Endothelial cell (in vitro differentiated cells): ENCODE measurements around the gene ENOPH1. TPM values are rescaled to one million over a fixed set of nuclear protein-coding genes. Genes with fewer than 3 reads are reported as not detected.
"Not testable (repeated sequence)": the region's sequence is repeated elsewhere in the genome, so short reads cannot be mapped to it uniquely, and the experiment has no call there.

Source experiments
- DNase-seq: peaks from one replicate; pipeline ENCODE4 v3.0.0; 2021; ENCODE audit warnings: low spot score
- H3K27ac Mint-ChIP-seq: one replicate; pipeline ENCODE4 v1.8.0; 2021; ENCODE audit warnings: mixed read lengths, inconsistent platforms; ENCODE audit not compliant: unreplicated experiment
- H3K27me3 Mint-ChIP-seq: one replicate; pipeline ENCODE4 v1.8.0; 2021; ENCODE audit warnings: mild to moderate bottlenecking, moderate library complexity, mixed read lengths, inconsistent platforms; ENCODE audit not compliant: unreplicated experiment
- H3K36me3 Mint-ChIP-seq: one replicate; pipeline ENCODE4 v1.8.0; 2021; ENCODE audit warnings: mild to moderate bottlenecking, low read depth, mixed read lengths, inconsistent platforms; ENCODE audit not compliant: unreplicated experiment
- H3K4me1 Mint-ChIP-seq: one replicate; pipeline ENCODE4 v1.8.0; 2021; ENCODE audit warnings: mild to moderate bottlenecking, mixed read lengths, inconsistent platforms; ENCODE audit not compliant: unreplicated experiment
- H3K4me3 Mint-ChIP-seq: one replicate; pipeline ENCODE4 v1.8.0; 2021; ENCODE audit warnings: mild to moderate bottlenecking, mixed read lengths, inconsistent platforms; ENCODE audit not compliant: unreplicated experiment
- H3K9me3 Mint-ChIP-seq: one replicate; pipeline ENCODE4 v1.8.0; 2021; ENCODE audit warnings: mixed read lengths, inconsistent platforms; ENCODE audit not compliant: unreplicated experiment
- total RNA-seq: library from RNA; stranded (reverse); fragmentation: NEBNext Ultra II Directional; extraction: Animal tissue kit (Norgen Biotek cat#: 25700); gene quantifications from one replicate; pipeline ENCODE4 v1.2.1, GENCODE V29; 2021; ENCODE audit not compliant: unreplicated experiment
- TF ChIP-seq, protein P1 (sequence below): fragments of 200-600 bp; sonication (generic); IDR thresholded peaks from one replicate; pipeline ENCODE4 v1.5.0; 2021; ENCODE audit warnings: antibody characterized with exemption; ENCODE audit not compliant: unreplicated experiment

The ENOPH1 gene
- total RNA-seq, 1 donor from 2014 or later: 37.1 TPM

DNA sequence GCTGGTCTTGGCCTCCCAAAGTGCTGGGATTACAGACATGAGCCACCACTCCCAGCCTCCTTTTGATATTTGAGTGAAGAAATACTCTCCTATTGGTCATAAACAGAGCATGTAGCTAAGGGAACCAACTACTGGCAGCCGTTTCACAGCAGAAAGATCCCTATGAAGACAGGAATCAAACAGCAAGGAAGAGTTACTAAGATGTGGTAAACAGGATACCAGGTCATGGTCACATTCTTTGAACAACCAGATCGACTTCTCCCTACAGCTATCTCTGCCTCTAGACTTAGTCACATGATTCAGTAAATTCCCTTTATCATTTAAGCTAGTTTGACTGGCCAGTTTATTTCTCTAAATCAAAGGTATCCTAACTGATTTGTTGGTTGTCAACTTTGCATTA is 47.6 kb upstream of the ENOPH1 start:
- Mint-ChIP-seq H3K4me1 (no peaks in the 10 kb centered on the region), H3K27ac (no peak overlapping the region), H3K36me3 (peaks cover 16% of the 10 kb centered on the region), H3K4me3 (no peak overlapping the region), H3K9me3 (peaks cover 6% of the 10 kb centered on the region), H3K27me3 (peaks cover 4% of the 10 kb centered on the region)
- TF ChIP-seq, protein P1, sequence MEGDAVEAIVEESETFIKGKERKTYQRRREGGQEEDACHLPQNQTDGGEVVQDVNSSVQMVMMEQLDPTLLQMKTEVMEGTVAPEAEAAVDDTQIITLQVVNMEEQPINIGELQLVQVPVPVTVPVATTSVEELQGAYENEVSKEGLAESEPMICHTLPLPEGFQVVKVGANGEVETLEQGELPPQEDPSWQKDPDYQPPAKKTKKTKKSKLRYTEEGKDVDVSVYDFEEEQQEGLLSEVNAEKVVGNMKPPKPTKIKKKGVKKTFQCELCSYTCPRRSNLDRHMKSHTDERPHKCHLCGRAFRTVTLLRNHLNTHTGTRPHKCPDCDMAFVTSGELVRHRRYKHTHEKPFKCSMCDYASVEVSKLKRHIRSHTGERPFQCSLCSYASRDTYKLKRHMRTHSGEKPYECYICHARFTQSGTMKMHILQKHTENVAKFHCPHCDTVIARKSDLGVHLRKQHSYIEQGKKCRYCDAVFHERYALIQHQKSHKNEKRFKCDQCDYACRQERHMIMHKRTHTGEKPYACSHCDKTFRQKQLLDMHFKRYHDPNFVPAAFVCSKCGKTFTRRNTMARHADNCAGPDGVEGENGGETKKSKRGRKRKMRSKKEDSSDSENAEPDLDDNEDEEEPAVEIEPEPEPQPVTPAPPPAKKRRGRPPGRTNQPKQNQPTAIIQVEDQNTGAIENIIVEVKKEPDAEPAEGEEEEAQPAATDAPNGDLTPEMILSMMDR: no peak
- no peak for DNase-seq

DNA sequence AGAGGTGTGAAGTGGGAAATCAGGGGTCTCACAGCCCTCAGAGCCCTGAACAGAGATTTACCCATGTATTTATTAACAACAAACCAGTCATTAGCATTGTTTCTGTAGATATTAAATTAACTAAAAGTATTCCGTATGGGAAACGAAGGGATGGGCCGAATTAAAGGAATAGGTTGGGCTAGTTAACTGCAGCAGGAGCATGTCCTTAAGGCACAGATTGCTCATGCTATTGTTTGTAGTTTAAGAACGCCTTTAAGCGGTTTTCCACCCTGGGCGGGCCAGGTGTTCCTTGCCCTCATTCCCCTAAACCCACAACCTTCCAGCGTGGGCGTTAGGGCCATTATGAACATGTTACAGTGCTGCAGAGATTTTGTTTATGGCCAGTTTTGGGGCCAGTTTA is 44.1 kb upstream of the ENOPH1 start:
- not testable (repeated sequence) for H3K4me1 Mint-ChIP-seq, H3K27me3 Mint-ChIP-seq, DNase-seq, H3K9me3 Mint-ChIP-seq, H3K4me3 Mint-ChIP-seq, H3K27ac Mint-ChIP-seq, H3K36me3 Mint-ChIP-seq

DNA sequence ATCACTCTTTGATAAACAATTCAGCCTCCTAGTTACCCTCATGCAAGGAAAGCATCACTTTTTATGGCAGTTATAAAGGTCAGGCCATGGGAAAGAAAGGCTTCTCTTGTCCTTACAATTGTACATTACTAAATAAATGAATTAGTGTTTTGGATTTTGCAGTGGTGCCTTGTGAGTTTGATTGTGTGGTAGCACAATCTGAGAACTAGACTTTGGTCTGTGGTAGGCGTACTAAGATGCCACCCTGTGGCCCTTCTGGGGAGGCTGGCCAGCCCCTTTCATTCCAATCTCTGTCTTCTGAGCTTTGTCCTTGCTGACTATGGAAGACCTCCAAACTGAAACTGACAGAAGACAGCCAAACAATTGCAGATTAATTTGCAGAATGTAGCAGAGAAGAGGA is 42.0 kb upstream of the ENOPH1 start:
- H3K4me1 Mint-ChIP-seq: no peaks in the 10 kb centered on the region
- H3K4me3 Mint-ChIP-seq: no peak overlapping the region
- TF ChIP-seq, protein P1: no peak
- no peak overlapping the region for H3K27ac Mint-ChIP-seq
- H3K36me3 Mint-ChIP-seq: peaks cover 9% of the 10 kb centered on the region
- H3K27me3 Mint-ChIP-seq: peaks cover 1% of the 10 kb centered on the region
- DNase-seq: no peak
- peaks cover 6% of the 10 kb centered on the region for H3K9me3 Mint-ChIP-seq

DNA sequence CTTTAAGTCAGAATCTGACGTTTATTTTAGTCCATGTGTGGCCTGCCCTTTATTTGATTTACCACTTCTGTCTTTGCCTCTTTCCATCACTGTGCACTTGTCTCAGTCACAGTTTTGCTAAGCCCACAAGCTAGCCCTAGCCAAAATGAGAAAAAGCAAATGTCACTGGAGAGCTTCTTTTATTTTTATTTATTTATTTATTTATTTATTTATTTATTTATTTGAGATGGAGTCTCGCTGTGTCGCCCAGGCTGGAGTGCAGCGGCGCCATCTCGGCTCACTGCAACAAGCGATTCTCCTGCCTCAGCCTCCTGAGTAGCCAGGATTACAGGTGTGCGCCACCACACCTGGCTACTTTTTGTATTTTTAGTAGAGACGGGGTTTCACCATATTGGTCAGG is 40.3 kb upstream of the ENOPH1 start:
- H3K27me3 Mint-ChIP-seq, H3K36me3 Mint-ChIP-seq, H3K9me3 Mint-ChIP-seq, DNase-seq, H3K4me1 Mint-ChIP-seq, H3K4me3 Mint-ChIP-seq, H3K27ac Mint-ChIP-seq: not testable (repeated sequence)

DNA sequence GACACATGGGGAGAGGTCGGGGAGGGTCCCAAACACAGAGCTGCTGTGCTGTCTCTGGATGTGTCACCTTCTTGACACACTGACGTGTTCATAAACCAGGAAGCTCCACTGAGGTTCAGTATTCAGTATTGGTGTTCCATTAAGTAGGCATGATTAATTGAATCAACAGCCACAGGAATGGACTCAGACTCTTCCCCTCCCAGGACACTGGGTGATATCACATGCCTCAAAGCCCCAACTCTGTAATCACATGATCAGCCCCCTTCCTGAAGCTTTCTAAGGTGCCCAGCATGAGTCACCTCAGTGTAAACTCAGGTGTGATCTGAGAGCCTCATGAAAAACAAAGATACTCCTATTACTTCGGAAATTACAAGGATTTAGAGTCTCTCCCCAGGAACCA is 35.5 kb upstream of the ENOPH1 start:
- TF ChIP-seq, protein P1: no peak
- Mint-ChIP-seq H3K36me3 (no peaks in the 10 kb centered on the region), H3K4me3 (no peak overlapping the region), H3K4me1 (no peaks in the 10 kb centered on the region), H3K27ac (no peak overlapping the region), H3K27me3 (no peaks in the 10 kb centered on the region), H3K9me3 (no peaks in the 10 kb centered on the region)
- no peak for DNase-seq

DNA sequence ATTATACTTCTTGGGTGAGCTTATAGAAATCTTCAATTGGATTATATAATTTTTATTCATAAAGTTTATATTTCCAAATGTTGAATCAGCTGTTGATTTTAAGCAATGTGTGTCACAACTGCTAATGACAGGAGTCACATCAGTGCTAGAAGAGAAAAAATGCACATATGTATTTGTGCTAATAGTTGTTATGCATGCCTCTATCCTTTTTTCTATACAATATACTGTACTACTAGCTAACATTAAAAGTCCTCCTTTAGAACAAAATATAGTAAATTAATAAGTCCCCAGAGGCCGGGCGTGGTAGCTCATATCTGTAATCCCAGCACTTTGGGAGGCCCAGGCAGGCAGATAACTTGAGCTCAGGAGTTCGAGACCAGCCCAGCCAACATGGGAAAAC is 32.9 kb upstream of the ENOPH1 start:
- H3K4me1 Mint-ChIP-seq: no peaks in the 10 kb centered on the region
- no peak for DNase-seq
- no peak overlapping the region for H3K27ac Mint-ChIP-seq
- TF ChIP-seq, protein P1: no peak
- H3K27me3 Mint-ChIP-seq: peaks cover 2% of the 10 kb centered on the region
- no peaks in the 10 kb centered on the region for H3K36me3 Mint-ChIP-seq
- H3K9me3 Mint-ChIP-seq: no peaks in the 10 kb centered on the region
- no peak overlapping the region for H3K4me3 Mint-ChIP-seq
